ENCODE data around the gene EIF2AK3. TPM values are rescaled to one million over a fixed set of nuclear protein-coding genes. Genes with fewer than 3 reads are reported as not detected.

Gene EIF2AK3
- 163 and 165 TPM in 2 replicates for total RNA-seq (2013; cell fraction: nucleolus; rRNA removed)
- total RNA-seq (2014; rRNA removed): 28.9 and 33.4 TPM in 2 replicates
- total RNA-seq (2014; rRNA removed; fragmentation: Illumina TruSeq; extraction: Trizol): 41.4 and 44.7 TPM in 2 replicates
- 23.6 and 24.8 TPM in 2 replicates for total RNA-seq (2021)
- polyA plus RNA-seq (2011; ENCODE audit: low read depth): 46.5 TPM
- polyA plus RNA-seq (2011; rRNA removed): 26.0 and 33.4 TPM in 2 replicates
- 9.8 and 13.2 TPM in 2 replicates for polyA plus RNA-seq (2011; cell fraction: cytosol; rRNA removed)
- 13.3 and 14.2 TPM in 2 replicates for polyA plus RNA-seq (2011; cell fraction: nucleus; rRNA removed)
- 33.3 and 35.1 TPM in 2 replicates for polyA plus RNA-seq (2012)
- polyA plus RNA-seq (2014; fragmentation: Illumina TruSeq; extraction: Trizol): 34.7 and 47.0 TPM in 2 replicates
- polyA plus RNA-seq (2014; fragmentation: Nextera tagmentation; extraction: Ambion mirVana): 1 to 10 TPM; 5.0 to 8.2 TPM
- 17.8 and 19.1 TPM in 2 replicates for polyA plus RNA-seq (2014; rRNA removed)
- 10 to 100 TPM; 20.2 to 21.2 TPM for polyA plus RNA-seq (2016; fragmentation: Nextera tagmentation; extraction: Ambion mirVana)
- 18.5 and 36.6 TPM in 2 replicates for polyA minus RNA-seq (2011; rRNA and poly(A)+ RNA removed)
- 12.2 and 12.5 TPM in 2 replicates for polyA minus RNA-seq (2011; cell fraction: cytosol; rRNA and poly(A)+ RNA removed)
- 16.7 and 20.5 TPM in 2 replicates for polyA minus RNA-seq (2011; cell fraction: nucleus; rRNA and poly(A)+ RNA removed)
- Bru-seq, nascent RNA: percentile 98 among the genes with signal in this experiment
- percentile 93 among the genes with signal in this experiment for BruChase-seq, experiment 1, labeled RNA remaining after a 6-hour chase
- BruChase-seq, experiment 2, labeled RNA remaining after a 2-hour chase: percentile 94 among the genes with signal in this experiment
- long read RNA-seq, experiment 1, full-length matches to known transcripts: 2 of 3 reads
- long read RNA-seq, experiment 1, partial matches to known transcripts: 0 of 3 reads
- long read RNA-seq, experiment 1, other reads (novel, unspliced or antisense): 1 of 3 reads
- long read RNA-seq, experiment 2, partial matches to known transcripts: 2 of 6 reads
- long read RNA-seq, experiment 2, other reads (novel, unspliced or antisense): 3 of 6 reads

GRCh38 chr2:88627055-88627855, at the start of gene EIF2AK3:
Gene EIF2AK3, minus strand, starts transcription at chr2:88627464. Its CDS starts 190 bp downstream, at chr2:88627274.
- Histone ChIP-seq H4K20me1 (ENCODE audit: control insufficient read depth, insufficient read depth) (no peaks in the 10 kb centered on the region; the same call in 1 of the 2 replicates), H3K4me1 (ENCODE audit: control insufficient read depth, insufficient read depth, low read length) (peaks cover 4% of the 10 kb centered on the region; the same call in 1 of the 2 replicates), H3K27me3 (replicated peaks in 1 of 2; ENCODE audit: control insufficient read depth in 2 of 2, insufficient read depth in 2 of 2, low read length in 1 of 2) (no peaks in the 10 kb centered on the region), H3K9ac (ENCODE audit: control insufficient read depth, insufficient read depth, low read length) (peak within 1 kb of the TSS; percentile 82), H3K4me2 (ENCODE audit: control insufficient read depth, insufficient read depth) (peak within 1 kb of the TSS; percentile 89), H3K4me3 (peak within 1 kb of the TSS; percentile 79), H3K79me2 (ENCODE audit: control insufficient read depth, insufficient read depth, low read length) (peaks cover 51% of the 10 kb centered on the region), H3K9me3 (replicated peaks; ENCODE audit: control insufficient read depth, insufficient read depth, low read length) (no peaks in the 10 kb centered on the region), H2AFZ (ENCODE audit: control insufficient read depth, low read depth, low read length) (peak within 1 kb of the TSS; percentile 89), H3K36me3 (ENCODE audit: control insufficient read depth in 2 of 2, insufficient read depth in 2 of 2, low read length in 1 of 2) (peaks cover 0 to 4% of the 10 kb centered on the region in 2 experiments; a peak in 1 of 4 replicates), H3K27ac (ENCODE audit: control insufficient read depth, insufficient read depth) (peak within 1 kb of the TSS; percentile 91)
- in situ Hi-C loops (cut with MboI): no loop called here
- FAIRE-seq (peak; percentile 98), ATAC-seq (peak; percentile 90), DNase-seq (ENCODE audit: low read depth, low spot score) (peak; percentile 100)
- ChIA-PET SMC1A (ENCODE audit: uncharacterized antibody, unreplicated experiment) (interaction anchor here (0.8 to 3.6 kb wide), 19 partner anchors 8 to 55 kb away, joined by 3 to 27 read pairs (median 4); no protein-coding TSS in a partner anchor), RAD21 (ENCODE audit: unreplicated experiment) (interaction anchor here (1.1 to 3.9 kb wide), 9 partner anchors 12 to 42 kb away, joined by 3 to 45 read pairs (median 9); no protein-coding TSS in a partner anchor), POLR2A (interaction anchor here (0.7 to 4.6 kb wide), 10 partner anchors 9 to 64 kb away, joined by 3 to 73 read pairs (median 6); partner anchors contain the start of gene RPIA), CTCF (interaction anchor here (0.8 to 2.8 kb wide), 3 partner anchors 18 to 42 kb away, joined by 3 to 27 read pairs (median 4); no protein-coding TSS in a partner anchor)
- BruUV-seq (replicated peaks): TSS peak; percentile 54
- WGBS (ENCODE audit: insufficient coverage, insufficient replicate concordance, low lambda C conversion rate, missing lambda C conversion rate): under 1% methylated on average over 75 of the region's 75 CpGs
- intact Hi-C loops (cut with micrococcal nuclease; ENCODE audit: unreplicated experiment): loop anchor here (1.0 to 5.0 kb wide), 5 partner anchors 20 to 65 kb away; partner anchors contain the start of gene RPIA
- 0 out of 2 replicates have a peak, but pooled peaks have one; percentile 34 for TF ChIP-seq TCF3 (IDR thresholded peaks at IDR 0.05; ENCODE audit: borderline replicate concordance, insufficient read depth, low read depth, low read length)
- TF ChIP-seq IKZF1 (conservative IDR thresholded peaks at IDR 0.05): peak; percentile 70
- TF ChIP-seq MYB (IDR thresholded peaks at IDR 0.05; ENCODE audit: borderline replicate concordance, low read depth, low read length): no peak
- TF ChIP-seq ZNF24 (IDR thresholded peaks at IDR 0.05): no peak
- peak; percentile 92 for TF ChIP-seq CREM (IDR thresholded peaks at IDR 0.05; ENCODE audit: low read depth)
- peak; percentile 20; the same call in 1 of the 2 replicates for TF ChIP-seq NR2C1 (IDR thresholded peaks at IDR 0.05)
- 0 out of 2 replicates have a peak, but pooled peaks have one; percentile 7 for TF ChIP-seq TCF12 (IDR thresholded peaks at IDR 0.05; ENCODE audit: low read depth, low read length)
- TF ChIP-seq KLF5 (IDR thresholded peaks at IDR 0.05; ENCODE audit: partially characterized antibody): peak; percentile 96
- TF ChIP-seq CTCF (IDR thresholded peaks at IDR 0.05 in 2 of 3, conservative IDR thresholded peaks at IDR 0.05 in 1 of 3; ENCODE audit: control insufficient read depth in 2 of 3, extremely low read depth in 1 of 3, insufficient read depth in 1 of 3, low read depth in 3 of 3, low read length in 3 of 3): no peak
- TF ChIP-seq ZSCAN29 (IDR thresholded peaks at IDR 0.05): no peak
- TF ChIP-seq FOXM1 (IDR thresholded peaks at IDR 0.05; ENCODE audit: low read depth, low read length): peak; percentile 73; the same call in 1 of the 2 replicates
- TF ChIP-seq BCLAF1 (IDR thresholded peaks at IDR 0.05): 0 out of 2 replicates have a peak, but pooled peaks have one; percentile 23
- TF ChIP-seq ZNF274 (IDR thresholded peaks at IDR 0.05; ENCODE audit: insufficient read depth, insufficient read length): no peak
